T-helper 2 cell (primary cell): Measurements from ENCODE around the gene RASL10A.
A peak's percentile ranks its signal among the peaks of the same experiment; 100 is the strongest.

ENCODE experiments used
- DNase-seq, 5 experiments: peaks; one replicate each; pipeline versions ENCODE4 v3.0.0 to v3.0.0-alpha.2; 2012 to 2022

The RASL10A gene

DNA sequence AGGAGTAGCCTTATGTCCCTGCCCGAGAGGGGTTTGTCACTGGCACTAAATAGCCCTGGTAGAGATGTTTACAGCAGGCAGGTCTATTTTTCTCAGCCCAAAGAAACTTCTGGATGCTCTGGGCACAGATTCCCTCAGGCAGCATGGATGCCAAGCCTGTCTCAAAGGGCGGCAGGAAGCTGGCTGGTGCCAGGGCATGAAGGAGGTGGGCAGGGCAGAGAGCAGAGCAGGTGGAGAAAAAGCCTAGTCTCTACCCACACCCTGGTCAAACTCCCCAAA is 13.2 kb downstream of the RASL10A start:
- DNase-seq, result no peak

DNA sequence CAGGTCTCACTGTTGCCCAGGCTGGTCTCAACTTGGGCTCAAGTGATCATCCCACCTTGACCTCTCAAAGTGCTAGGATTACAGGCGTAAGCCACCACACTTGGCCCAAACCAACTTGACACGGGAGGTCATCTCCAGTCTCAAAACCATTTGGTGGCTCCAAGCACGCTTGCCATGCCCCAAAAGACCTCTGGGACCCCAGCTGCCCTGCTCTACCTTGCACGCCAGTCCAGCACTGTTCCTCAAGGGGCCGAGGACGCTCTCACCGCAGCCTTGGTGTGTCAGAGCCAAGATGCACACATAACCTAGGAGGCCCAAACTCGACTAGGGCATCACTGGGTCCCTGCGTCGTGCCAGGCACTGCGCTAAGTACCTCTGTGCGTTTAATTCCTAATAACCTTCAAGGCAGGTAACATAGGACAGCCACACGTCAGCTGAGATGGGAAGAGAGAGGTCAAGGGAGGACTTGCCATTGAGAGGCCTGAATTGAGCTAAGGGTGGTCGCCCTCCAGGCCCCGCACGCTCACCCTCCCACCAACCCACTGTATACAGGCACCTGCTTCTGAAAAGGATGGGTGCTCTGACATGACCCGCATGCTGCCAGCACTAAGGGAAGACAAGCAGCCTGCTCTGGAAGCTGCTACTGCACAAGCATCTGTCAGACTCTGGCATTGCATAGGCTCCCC is 13.6 kb downstream of the RASL10A start:
- DNase-seq, result no peak

GRCh38 chr22:29300807-29301601 is 14.5 kb downstream of the RASL10A start:
- DNase-seq, result no peak

GRCh38 chr22:29300467-29300806 is 15.1 kb downstream of the RASL10A start:
- DNase-seq, result no peak

- no peak for DNase-seq
These were observed 16.2 kb downstream of the RASL10A start for GRCh38 chr22:29299136-29299900.

DNA sequence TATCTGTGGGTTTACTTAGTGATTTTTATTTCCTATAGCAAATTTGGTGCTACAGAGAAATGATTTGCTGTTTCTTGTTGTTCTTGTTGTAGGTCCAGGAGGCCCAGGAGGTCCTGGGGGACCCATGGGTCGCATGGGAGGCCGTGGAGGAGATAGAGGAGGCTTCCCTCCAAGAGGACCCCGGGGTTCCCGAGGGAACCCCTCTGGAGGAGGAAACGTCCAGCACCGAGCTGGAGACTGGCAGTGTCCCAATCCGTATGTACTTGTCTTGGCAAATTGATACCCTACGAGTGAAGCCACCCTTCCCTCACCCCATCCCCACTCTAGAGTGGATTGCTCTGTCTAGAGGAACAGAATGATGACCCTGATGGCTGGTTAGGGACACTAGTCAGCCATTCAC is 16.9 kb downstream of the RASL10A start:
- DNase-seq, result no peak

DNA sequence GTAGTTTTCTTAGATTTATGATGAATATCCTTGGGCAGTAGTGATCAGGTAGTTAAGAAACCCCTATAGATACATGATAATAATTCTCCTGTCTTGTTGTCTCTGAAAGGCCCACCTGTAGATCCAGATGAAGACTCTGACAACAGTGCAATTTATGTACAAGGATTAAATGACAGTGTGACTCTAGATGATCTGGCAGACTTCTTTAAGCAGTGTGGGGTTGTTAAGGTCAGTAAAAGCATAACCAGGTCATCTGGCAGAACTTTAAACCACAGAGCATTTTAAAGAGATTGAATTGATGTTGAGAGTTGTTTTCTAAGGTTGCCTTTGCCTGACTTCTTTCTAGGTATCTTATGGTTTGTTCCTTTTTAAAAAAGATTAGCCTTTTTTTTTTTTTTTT is 23.1 kb downstream of the RASL10A start:
- DNase-seq, result no peak

DNA sequence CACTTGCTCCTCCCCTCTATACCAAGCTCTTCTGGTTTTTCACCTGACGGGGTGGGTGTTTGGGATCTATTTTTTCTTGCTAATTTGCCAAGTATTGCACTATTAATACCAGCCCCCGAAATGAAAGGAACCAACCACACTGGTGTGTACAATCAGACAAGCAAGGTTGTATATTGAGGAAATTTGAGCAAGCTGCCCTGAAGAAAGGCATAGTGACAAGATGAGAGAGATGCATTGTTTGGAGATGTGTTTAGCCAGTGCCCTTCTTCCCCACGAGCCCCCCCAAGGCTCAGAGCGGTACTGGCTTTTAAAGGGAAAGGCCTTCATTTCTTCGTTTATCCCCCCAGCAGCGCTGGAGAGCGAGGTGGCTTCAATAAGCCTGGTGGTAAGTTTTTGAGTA is 24.3 kb downstream of the RASL10A start:
- no peak for DNase-seq

- DNase-seq, result no peak
These were observed 25.4 kb downstream of the RASL10A start for GRCh38 chr22:29290061-29290460.

- no peak for DNase-seq
These were observed 26.7 kb downstream of the RASL10A start for GRCh38 chr22:29288837-29289236.

GRCh38 chr22:29284196-29284595 is 31.3 kb downstream of the RASL10A start:
- no peak for DNase-seq

GRCh38 chr22:29277927-29278326 is 37.6 kb downstream of the RASL10A start:
- no peak for DNase-seq

- DNase-seq, result no peak
These were observed 39.5 kb downstream of the RASL10A start for GRCh38 chr22:29275819-29276565.

DNA sequence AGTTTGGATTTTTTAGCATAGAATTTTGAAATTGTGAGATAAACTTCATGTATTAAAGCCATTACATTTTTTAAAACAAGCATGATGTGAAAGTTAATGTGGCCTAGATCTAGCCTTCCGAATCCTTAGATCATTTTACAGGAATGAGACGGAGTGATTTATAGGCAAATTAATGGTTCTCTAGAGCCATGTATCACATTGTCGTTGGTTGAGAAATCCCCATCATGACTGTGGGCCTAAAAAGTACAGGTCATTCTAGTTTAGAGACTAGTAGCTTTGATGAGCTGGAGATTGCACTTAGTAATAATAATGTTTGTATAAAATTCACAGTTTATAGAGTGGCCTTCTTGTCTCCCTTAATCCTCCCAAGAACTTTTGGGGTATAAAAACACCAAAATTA is 40.3 kb downstream of the RASL10A start:
- DNase-seq, result no peak

GRCh38 chr22:29272624-29273023 is 42.9 kb downstream of the RASL10A start:
- no peak for DNase-seq

GRCh38 chr22:29270475-29271271 is 44.8 kb downstream of the RASL10A start:
- no peak for DNase-seq

GRCh38 chr22:29269731-29270474 is 45.6 kb downstream of the RASL10A start:
- DNase-seq, result peak in 1 of 5 experiments; percentile 40

DNA sequence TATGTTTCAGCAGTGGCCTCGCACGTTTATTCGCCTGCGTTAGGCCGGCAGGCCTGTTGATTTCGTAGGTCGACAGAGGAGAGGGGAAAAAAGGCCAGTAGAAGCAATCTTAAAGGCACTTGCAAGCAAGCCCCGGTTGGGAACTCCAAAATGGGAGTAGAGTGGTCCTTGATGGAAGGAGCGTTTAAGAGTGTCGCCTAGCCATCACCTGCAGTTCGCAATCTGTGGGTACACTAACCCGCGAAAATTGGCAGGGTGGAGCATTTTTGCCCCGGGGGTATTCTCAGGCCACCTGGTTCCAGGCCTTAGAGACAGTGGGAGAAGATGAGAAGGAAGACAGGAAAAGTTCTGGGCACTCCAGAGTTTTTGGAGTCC is 46.3 kb downstream of the RASL10A start:
- DNase-seq, result peak in 1 of 5 experiments; percentile 19

DNA sequence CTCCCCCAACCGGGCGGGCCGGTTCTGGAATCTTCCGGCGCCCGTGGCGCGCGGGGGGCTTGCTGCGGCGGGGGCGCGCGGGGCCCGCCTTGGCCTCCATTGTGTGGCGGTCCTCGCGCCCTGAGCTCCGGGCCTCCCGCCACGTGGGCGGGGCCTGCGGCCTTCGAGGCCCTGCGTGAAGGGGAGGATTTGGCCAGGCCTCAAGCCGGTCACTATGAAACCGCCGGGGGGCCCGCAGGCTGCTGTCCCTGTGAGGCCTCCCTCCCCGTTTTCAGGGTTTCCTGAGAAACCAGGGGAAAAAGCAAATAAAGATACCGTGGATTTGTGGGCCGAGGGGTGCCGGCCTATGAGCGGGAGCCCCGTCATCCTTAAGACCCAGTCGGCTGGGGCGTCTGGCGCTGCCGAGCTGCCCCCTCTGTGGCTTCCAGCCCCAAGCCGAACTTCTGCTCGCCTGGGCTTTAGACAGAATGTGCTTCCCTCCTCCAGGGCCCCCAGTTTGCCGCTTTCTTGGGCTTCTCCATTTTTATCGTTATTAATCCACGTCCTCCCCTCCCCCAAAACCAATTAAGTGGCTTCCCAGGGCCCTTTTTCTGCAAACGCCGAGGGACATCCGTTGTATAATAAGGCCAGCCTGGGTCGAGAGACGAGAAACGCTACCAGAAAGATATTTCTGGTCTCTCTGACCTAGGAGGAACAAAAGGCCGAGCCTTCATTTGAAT is 46.8 kb downstream of the RASL10A start:
- DNase-seq, result peak in 4 of 5 experiments; percentile 18 to 67 (median 38)

DNA sequence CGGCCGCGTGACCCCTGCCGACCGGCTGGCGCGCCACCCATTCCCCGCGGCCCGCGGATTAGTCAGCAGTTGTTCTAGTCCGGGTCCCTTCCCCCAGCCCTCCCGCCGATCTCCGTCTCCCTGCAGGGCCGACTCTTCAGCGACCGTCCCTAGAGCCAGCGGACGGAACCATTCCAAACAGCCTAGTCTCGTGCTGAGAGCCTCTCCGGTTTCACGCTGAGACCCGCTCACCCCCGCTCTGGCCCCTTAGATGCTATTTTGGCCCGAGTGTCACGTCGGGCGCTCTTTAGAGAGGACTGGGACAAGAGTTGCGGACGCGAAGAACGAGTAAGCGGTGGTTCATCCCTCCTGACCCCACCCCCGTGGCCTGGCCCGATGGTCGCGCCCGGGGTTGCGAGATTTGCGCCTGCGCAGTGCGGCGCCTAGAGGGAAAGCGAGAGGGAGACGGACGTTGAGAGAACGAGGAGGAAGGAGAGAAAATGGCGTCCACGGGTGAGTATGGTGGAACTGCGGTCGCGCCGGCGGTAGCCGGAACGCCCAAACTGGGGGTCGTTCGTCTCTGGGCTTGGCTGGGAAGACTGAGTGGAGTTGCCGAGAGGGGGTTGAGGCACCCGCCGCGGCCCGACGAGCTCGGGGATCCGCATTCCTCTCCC is 47.5 kb downstream of the RASL10A start, which contains the start of the genes EWSR1 and RHBDD3:
Gene EWSR1 (plus strand): TSS at position 411 of the 653 bp plus-strand sequence. CDS start 69 bp downstream, at position 480.
Gene RHBDD3 (minus strand): TSS at position 124 of the 653 bp plus-strand sequence. CDS start 2,355 bp downstream, outside the sequence.
- peak; percentile 91 to 96 (median 93) for DNase-seq
